SU-DHL-6 (cell line): ENCODE data around the gene CABP4.

Experiments used
- EZH2phosphoT487 ChIP-seq: fragments of 200-600 bp; sonication (generic), shearing (Covaris generic); conservative IDR thresholded peaks from 2 replicates; pipeline ENCODE4 v1.6.1; 2018; ENCODE audit warnings: mild to moderate bottlenecking, antibody characterized with exemption, low read length, moderate library complexity, mixed read lengths
- TF ChIP-seq, protein P1 (sequence below): fragments of 200-600 bp; sonication (generic); IDR thresholded peaks from one replicate; pipeline ENCODE4 v1.5.1; 2017; ENCODE audit warnings: antibody characterized with exemption, mild to moderate bottlenecking, low read length, moderate library complexity; ENCODE audit not compliant: insufficient read depth, poor library complexity, severe bottlenecking

DNA sequence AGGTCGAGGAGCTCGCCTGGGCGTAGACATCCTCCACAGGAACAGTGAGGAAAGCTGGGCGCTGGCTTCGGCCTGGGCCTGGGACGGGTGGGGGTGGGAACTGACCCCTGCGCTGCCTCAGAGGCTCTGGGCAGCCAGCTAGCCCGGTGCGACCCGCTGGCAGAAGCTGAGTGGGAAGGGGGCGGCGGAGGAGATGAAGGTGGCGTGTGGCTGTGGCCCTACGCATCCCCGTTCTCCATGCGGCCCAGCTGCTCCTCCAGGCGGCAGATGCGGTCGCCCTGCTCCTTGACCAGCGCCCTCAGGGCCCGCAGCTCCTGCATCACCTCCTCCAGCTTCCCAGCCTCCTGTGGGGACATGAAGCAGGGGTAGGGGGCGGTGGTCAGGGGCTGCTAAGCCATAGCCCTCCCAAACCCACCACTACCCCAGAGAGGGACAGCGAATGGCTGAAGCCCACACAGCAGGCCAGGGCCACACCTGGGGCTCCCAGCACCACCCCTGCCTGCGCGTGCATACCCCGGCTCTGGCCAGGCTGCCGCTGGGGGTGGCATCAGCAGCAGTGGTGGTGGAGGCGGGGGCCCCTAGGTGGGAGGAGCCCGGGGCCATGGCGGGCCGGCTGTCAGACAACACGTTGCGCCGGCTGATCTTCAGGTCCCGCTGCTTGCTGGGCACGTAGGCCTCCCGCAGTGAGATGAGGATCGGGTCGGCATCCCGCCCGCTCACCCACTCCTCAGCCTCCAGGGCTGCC is 16.8 kb upstream of the CABP4 start:
- TF ChIP-seq, protein P1, sequence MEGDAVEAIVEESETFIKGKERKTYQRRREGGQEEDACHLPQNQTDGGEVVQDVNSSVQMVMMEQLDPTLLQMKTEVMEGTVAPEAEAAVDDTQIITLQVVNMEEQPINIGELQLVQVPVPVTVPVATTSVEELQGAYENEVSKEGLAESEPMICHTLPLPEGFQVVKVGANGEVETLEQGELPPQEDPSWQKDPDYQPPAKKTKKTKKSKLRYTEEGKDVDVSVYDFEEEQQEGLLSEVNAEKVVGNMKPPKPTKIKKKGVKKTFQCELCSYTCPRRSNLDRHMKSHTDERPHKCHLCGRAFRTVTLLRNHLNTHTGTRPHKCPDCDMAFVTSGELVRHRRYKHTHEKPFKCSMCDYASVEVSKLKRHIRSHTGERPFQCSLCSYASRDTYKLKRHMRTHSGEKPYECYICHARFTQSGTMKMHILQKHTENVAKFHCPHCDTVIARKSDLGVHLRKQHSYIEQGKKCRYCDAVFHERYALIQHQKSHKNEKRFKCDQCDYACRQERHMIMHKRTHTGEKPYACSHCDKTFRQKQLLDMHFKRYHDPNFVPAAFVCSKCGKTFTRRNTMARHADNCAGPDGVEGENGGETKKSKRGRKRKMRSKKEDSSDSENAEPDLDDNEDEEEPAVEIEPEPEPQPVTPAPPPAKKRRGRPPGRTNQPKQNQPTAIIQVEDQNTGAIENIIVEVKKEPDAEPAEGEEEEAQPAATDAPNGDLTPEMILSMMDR: no peak
- no peak for TF ChIP-seq EZH2phosphoT487
